ENCODE measurements around the gene COIL. TPM values are rescaled to one million over a fixed set of nuclear protein-coding genes. Genes with fewer than 3 reads are reported as not detected.

Gene COIL
- total and polyA plus RNA-seq, 2 of the 13 experiments (the other 11 are each of a cell fraction or from before 2014, with no cell fraction given) = 8.1 to 29.4 TPM

- no peak for TF ChIP-seq TCF7 (IDR thresholded peaks at IDR 0.05; ENCODE audit: low read depth)
- TF ChIP-seq, protein P1, sequence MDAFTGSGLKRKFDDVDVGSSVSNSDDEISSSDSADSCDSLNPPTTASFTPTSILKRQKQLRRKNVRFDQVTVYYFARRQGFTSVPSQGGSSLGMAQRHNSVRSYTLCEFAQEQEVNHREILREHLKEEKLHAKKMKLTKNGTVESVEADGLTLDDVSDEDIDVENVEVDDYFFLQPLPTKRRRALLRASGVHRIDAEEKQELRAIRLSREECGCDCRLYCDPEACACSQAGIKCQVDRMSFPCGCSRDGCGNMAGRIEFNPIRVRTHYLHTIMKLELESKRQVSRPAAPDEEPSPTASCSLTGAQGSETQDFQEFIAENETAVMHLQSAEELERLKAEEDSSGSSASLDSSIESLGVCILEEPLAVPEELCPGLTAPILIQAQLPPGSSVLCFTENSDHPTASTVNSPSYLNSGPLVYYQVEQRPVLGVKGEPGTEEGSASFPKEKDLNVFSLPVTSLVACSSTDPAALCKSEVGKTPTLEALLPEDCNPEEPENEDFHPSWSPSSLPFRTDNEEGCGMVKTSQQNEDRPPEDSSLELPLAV (CRISPR knock-in tag; conservative IDR thresholded peaks at IDR 0.05; ENCODE audit: low read depth) = no peak
- peak; percentile 82; the same call in 1 of the 2 replicates for TF ChIP-seq ZNF83 (CRISPR knock-in tag; IDR thresholded peaks at IDR 0.05; ENCODE audit: borderline replicate concordance)
- TF ChIP-seq SP140L (CRISPR knock-in tag; IDR thresholded peaks at IDR 0.05; ENCODE audit: borderline replicate concordance) = no peak
- peak; percentile 59; the same call in 1 of the 2 replicates for TF ChIP-seq ADNP (CRISPR knock-in tag; IDR thresholded peaks at IDR 0.05)
- TF ChIP-seq ZNF619 (CRISPR knock-in tag; IDR thresholded peaks at IDR 0.05) = peak; percentile 89; the same call in 1 of the 2 replicates
- TF ChIP-seq ZNF264 (CRISPR knock-in tag; IDR thresholded peaks at IDR 0.05) = peak; percentile 78; the same call in 1 of the 2 replicates
- no peak for TF ChIP-seq ZNF383 (CRISPR knock-in tag; IDR thresholded peaks at IDR 0.05; ENCODE audit: borderline replicate concordance)
- peak; percentile 47; the same call in 1 of the 2 replicates for TF ChIP-seq FOSL2 (CRISPR knock-in tag; IDR thresholded peaks at IDR 0.05)
- TF ChIP-seq KDM5B (CRISPR knock-in tag; IDR thresholded peaks at IDR 0.05; ENCODE audit: borderline replicate concordance) = peak; percentile 89; the same call in 1 of the 2 replicates
- TF ChIP-seq ZNF761 (CRISPR knock-in tag; conservative IDR thresholded peaks at IDR 0.05) = peak; percentile 36; the same call in 1 of the 2 replicates
- TF ChIP-seq MIER2 (CRISPR knock-in tag; IDR thresholded peaks at IDR 0.05) = peak; percentile 76
- TF ChIP-seq ZNF251 (CRISPR knock-in tag; IDR thresholded peaks at IDR 0.05) = no peak
- TF ChIP-seq SAFB2 (CRISPR knock-in tag; IDR thresholded peaks at IDR 0.05; ENCODE audit: borderline replicate concordance, low read depth) = 0 out of 2 replicates have a peak, but pooled peaks have one; percentile 30
- TF ChIP-seq, protein P2, sequence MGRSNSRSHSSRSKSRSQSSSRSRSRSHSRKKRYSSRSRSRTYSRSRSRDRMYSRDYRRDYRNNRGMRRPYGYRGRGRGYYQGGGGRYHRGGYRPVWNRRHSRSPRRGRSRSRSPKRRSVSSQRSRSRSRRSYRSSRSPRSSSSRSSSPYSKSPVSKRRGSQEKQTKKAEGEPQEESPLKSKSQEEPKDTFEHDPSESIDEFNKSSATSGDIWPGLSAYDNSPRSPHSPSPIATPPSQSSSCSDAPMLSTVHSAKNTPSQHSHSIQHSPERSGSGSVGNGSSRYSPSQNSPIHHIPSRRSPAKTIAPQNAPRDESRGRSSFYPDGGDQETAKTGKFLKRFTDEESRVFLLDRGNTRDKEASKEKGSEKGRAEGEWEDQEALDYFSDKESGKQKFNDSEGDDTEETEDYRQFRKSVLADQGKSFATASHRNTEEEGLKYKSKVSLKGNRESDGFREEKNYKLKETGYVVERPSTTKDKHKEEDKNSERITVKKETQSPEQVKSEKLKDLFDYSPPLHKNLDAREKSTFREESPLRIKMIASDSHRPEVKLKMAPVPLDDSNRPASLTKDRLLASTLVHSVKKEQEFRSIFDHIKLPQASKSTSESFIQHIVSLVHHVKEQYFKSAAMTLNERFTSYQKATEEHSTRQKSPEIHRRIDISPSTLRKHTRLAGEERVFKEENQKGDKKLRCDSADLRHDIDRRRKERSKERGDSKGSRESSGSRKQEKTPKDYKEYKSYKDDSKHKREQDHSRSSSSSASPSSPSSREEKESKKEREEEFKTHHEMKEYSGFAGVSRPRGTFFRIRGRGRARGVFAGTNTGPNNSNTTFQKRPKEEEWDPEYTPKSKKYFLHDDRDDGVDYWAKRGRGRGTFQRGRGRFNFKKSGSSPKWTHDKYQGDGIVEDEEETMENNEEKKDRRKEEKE (IDR thresholded peaks at IDR 0.05) = no peak
- peak; percentile 84 for TF ChIP-seq TEAD3 (CRISPR knock-in tag; optimal IDR thresholded peaks at IDR 0.05; ENCODE audit: borderline replicate concordance)
- TF ChIP-seq MYPOP (CRISPR knock-in tag; IDR thresholded peaks at IDR 0.05) = peak; percentile 96
- TF ChIP-seq DNMT3B (CRISPR knock-in tag; conservative IDR thresholded peaks at IDR 0.05) = peak; percentile 73; the same call in 1 of the 2 replicates
- peak; percentile 93; the same call in 1 of the 2 replicates for TF ChIP-seq MTERF4 (CRISPR knock-in tag; IDR thresholded peaks at IDR 0.05)
- 0 out of 2 replicates have a peak, but pooled peaks have one; percentile 58 for TF ChIP-seq ZNF367 (CRISPR knock-in tag; IDR thresholded peaks at IDR 0.05; ENCODE audit: borderline replicate concordance)
- peak; percentile 54; the same call in 1 of the 2 replicates for TF ChIP-seq CCDC6 (CRISPR knock-in tag; IDR thresholded peaks at IDR 0.05)
- no peak; the same call in 1 of the 2 replicates for TF ChIP-seq HNF4G (IDR thresholded peaks at IDR 0.05; ENCODE audit: borderline replicate concordance, low read depth, low read length)
- peak; percentile 76 for TF ChIP-seq HNF4G (CRISPR knock-in tag; IDR thresholded peaks at IDR 0.05; ENCODE audit: borderline replicate concordance, low read depth)
Observed at GRCh38 chr17:56960596-56961538, at the start of gene COIL (continued).
